Coronary artery (tissue), 2 donors: ENCODE measurements around the gene EML6.
A peak's percentile ranks its signal among the peaks of the same experiment; 100 is the strongest.

Source experiments
- DNase-seq: peaks from one replicate; pipeline ENCODE4 v3.0.0-alpha.2; 2017; ENCODE audit warnings: low spot score
- H3K27ac ChIP-seq, 2 donors: fragments of 200-600 bp; sonication (generic); one replicate each; pipeline ENCODE4 v1.5.1; 2016 to 2019
- H3K4me3 ChIP-seq: fragments of 200-600 bp; sonication (generic); 2 replicates; pipeline ENCODE4 v1.5.1; 2016; ENCODE audit warnings: mild to moderate bottlenecking, moderate library complexity
- TF ChIP-seq, protein P1 (sequence below): fragments of 200-600 bp; sonication (generic); IDR thresholded peaks from one replicate; pipeline ENCODE4 v1.5.1; 2019; ENCODE audit warnings: antibody characterized with exemption

The EML6 gene

GRCh38 chr2:54723131-54723995 lies at the start of gene EML6:
Gene EML6 (plus strand): TSS chr2:54723662. CDS start chr2:54725062, 1,400 bp downstream.
- peak within 1 kb of the TSS; percentile 88 for H3K4me3 ChIP-seq
- TF ChIP-seq, protein P1, sequence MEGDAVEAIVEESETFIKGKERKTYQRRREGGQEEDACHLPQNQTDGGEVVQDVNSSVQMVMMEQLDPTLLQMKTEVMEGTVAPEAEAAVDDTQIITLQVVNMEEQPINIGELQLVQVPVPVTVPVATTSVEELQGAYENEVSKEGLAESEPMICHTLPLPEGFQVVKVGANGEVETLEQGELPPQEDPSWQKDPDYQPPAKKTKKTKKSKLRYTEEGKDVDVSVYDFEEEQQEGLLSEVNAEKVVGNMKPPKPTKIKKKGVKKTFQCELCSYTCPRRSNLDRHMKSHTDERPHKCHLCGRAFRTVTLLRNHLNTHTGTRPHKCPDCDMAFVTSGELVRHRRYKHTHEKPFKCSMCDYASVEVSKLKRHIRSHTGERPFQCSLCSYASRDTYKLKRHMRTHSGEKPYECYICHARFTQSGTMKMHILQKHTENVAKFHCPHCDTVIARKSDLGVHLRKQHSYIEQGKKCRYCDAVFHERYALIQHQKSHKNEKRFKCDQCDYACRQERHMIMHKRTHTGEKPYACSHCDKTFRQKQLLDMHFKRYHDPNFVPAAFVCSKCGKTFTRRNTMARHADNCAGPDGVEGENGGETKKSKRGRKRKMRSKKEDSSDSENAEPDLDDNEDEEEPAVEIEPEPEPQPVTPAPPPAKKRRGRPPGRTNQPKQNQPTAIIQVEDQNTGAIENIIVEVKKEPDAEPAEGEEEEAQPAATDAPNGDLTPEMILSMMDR = no peak
- peak within 1 kb of the TSS; percentile 84 to 85 for H3K27ac ChIP-seq
- peak; percentile 99 for DNase-seq

GRCh38 chr2:54675281-54675680 lies 48.2 kb upstream of the EML6 start:
- H3K27ac ChIP-seq = no peak overlapping the region
- H3K4me3 ChIP-seq = no peak overlapping the region
- DNase-seq = no peak
- TF ChIP-seq, protein P1 = no peak

DNA sequence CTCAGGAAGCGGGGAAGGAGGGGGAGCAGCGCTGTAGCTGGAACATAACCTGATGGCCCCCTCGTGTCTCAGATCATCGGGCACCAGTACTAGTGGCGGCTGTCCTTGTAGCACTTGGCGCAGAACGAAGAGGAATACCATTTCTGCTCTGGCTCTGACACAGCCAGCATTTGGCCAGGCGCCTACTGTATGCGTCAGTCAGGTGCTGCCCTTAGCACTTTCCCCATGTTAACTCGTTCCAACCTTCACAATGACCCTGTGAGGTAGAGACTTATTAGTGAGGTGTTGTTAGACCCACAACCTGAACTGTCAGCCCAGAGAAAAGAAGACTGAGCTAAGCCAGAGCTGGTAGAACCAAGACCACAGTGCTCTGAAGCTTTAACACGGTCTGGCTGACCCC lies 47.7 kb upstream of the EML6 start:
- DNase-seq = no peak
- H3K27ac ChIP-seq = no peak overlapping the region

DNA sequence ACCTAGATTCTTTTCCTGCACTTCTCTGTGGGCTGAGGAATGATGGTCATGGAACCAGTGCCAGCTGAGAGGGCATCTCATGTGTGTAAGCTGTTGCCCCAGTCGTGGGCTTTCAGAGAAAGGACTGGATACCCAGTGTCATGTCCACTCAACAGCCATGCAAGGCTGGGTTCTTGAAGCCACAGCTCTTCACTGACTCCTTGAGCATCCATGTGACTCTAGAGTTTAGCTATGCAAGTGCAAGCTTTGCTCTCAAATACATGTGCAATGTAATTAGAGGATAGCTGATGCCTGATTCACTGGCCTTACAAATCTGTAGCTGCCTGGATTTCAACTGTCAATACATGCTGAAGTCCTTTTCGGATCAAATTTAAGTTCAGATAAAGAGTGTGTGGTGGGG lies 46.8 kb upstream of the EML6 start:
- TF ChIP-seq, protein P1 = no peak
- DNase-seq = no peak
- Histone ChIP-seq H3K4me3 (no peak overlapping the region), H3K27ac (no peak overlapping the region)

More for the DNA sequence above, 47.7 kb upstream of the EML6 start:
- TF ChIP-seq, protein P1 = no peak
- H3K4me3 ChIP-seq = no peak overlapping the region

- no peak overlapping the region for H3K4me3 ChIP-seq
- DNase-seq = no peak
- TF ChIP-seq, protein P1 = no peak
- H3K27ac ChIP-seq = no peak overlapping the region
Measured at GRCh38 chr2:54677476-54678265, 45.8 kb upstream of the EML6 start.

- DNase-seq = no peak
- TF ChIP-seq, protein P1 = no peak
- H3K27ac ChIP-seq = no peak overlapping the region
- H3K4me3 ChIP-seq = no peak overlapping the region
Measured at GRCh38 chr2:54678719-54679118, 44.7 kb upstream of the EML6 start.
